Stimulated activated CD4-positive, alpha-beta T cell treated with anti-CD3 and anti-CD28 coated beads, Interleukin-15, amount 100 ng/mL, for 24 hours (primary cell): Measurements from ENCODE around the gene CLASP1.
"Not testable (repeated sequence)": the region's sequence is repeated elsewhere in the genome, so short reads cannot be mapped to it uniquely, and the experiment has no call there.

Source experiments
- DNase-seq: peaks from one replicate; pipeline ENCODE4 v3.0.0-alpha.2; 2020

The CLASP1 gene

GRCh38 chr2:121459291-121459690, 190.0 kb downstream of the CLASP1 start:
- DNase-seq = no peak

- DNase-seq = no peak
These were observed 192.9 kb downstream of the CLASP1 start for GRCh38 chr2:121456325-121456724.

GRCh38 chr2:121455446-121455845, 193.8 kb downstream of the CLASP1 start:
- DNase-seq = no peak

GRCh38 chr2:121454549-121455090, 194.6 kb downstream of the CLASP1 start:
- no peak for DNase-seq

GRCh38 chr2:121451398-121451797, 197.9 kb downstream of the CLASP1 start:
- DNase-seq = no peak

GRCh38 chr2:121450301-121450700, 199.0 kb downstream of the CLASP1 start:
- no peak for DNase-seq

- no peak for DNase-seq
These were observed 202.5 kb downstream of the CLASP1 start for GRCh38 chr2:121446647-121447241.

- no peak for DNase-seq
These were observed 206.4 kb downstream of the CLASP1 start for GRCh38 chr2:121442889-121443288.

GRCh38 chr2:121438290-121438689, 211.0 kb downstream of the CLASP1 start:
- DNase-seq = not testable (repeated sequence)

GRCh38 chr2:121436918-121437317, 212.3 kb downstream of the CLASP1 start:
- DNase-seq = no peak

- no peak for DNase-seq
These were observed 213.5 kb downstream of the CLASP1 start for GRCh38 chr2:121435790-121436189.

- no peak for DNase-seq
These were observed 218.0 kb downstream of the CLASP1 start for GRCh38 chr2:121431214-121431613.

- DNase-seq = no peak
These were observed 219.2 kb downstream of the CLASP1 start for GRCh38 chr2:121429927-121430520.

GRCh38 chr2:121429119-121429903, 220.0 kb downstream of the CLASP1 start:
- DNase-seq = no peak

GRCh38 chr2:121427187-121427689, 222.0 kb downstream of the CLASP1 start:
- DNase-seq = no peak

- DNase-seq = no peak
These were observed 228.8 kb downstream of the CLASP1 start for GRCh38 chr2:121420486-121420885.

GRCh38 chr2:121419081-121419699, 230.1 kb downstream of the CLASP1 start:
- DNase-seq = no peak

- no peak for DNase-seq
These were observed 230.7 kb downstream of the CLASP1 start for GRCh38 chr2:121418494-121419058.

- no peak for DNase-seq
These were observed 231.4 kb downstream of the CLASP1 start for GRCh38 chr2:121417826-121418225.

GRCh38 chr2:121415727-121416126, 233.5 kb downstream of the CLASP1 start:
- DNase-seq = no peak

- no peak for DNase-seq
These were observed 236.9 kb downstream of the CLASP1 start for GRCh38 chr2:121412349-121412748.

- DNase-seq = no peak
These were observed 239.3 kb downstream of the CLASP1 start for GRCh38 chr2:121409966-121410365.

- no peak for DNase-seq
These were observed 239.9 kb downstream of the CLASP1 start for GRCh38 chr2:121409388-121409787.
